WTC11 (cell line): ENCODE measurements around the gene KAT6B. TPM values are rescaled to one million over a fixed set of nuclear protein-coding genes. Genes with fewer than 3 reads are reported as not detected.

Experiments
- ATAC-seq: fragments of 200-7000 bp; cut with Tn5 transposase; 2 replicates; pipeline ENCODE4 v1.10.0; 2021; ENCODE audit warnings: mild to moderate bottlenecking, moderate library complexity
- CTCF ChIA-PET: fragments of 300-600 bp; sonication (Branson Sonifier 250); formaldehyde crosslinking; loops from one replicate; lab custom pipeline; 2021; ENCODE audit warnings: antibody characterized with exemption; lab: Charles Lee
- POLR2A ChIA-PET: fragments of 350-600 bp; sonication (Branson Sonifier 250); formaldehyde crosslinking; loops from one replicate; lab custom pipeline; 2021; ENCODE audit warnings: antibody characterized with exemption; lab: Charles Lee
- DNase-seq: peaks from one replicate; pipeline ENCODE4 v3.0.0; 2021; ENCODE audit warnings: low spot score
- H3K27ac Mint-ChIP-seq: 2 replicates; pipeline ENCODE4 v1.8.0; 2021; ENCODE audit warnings: mixed read lengths
- H3K27me3 Mint-ChIP-seq: 2 replicates; pipeline ENCODE4 v1.8.0; 2021; ENCODE audit warnings: low read depth, mild to moderate bottlenecking, moderate library complexity, mixed read lengths
- H3K36me3 Mint-ChIP-seq: 2 replicates; pipeline ENCODE4 v1.8.0; 2021; ENCODE audit warnings: mixed read lengths
- H3K4me1 Mint-ChIP-seq: 2 replicates; pipeline ENCODE4 v1.8.0; 2022; ENCODE audit warnings: mixed read lengths
- H3K4me3 Mint-ChIP-seq: 2 replicates; pipeline ENCODE4 v1.8.0; 2021; ENCODE audit warnings: mild to moderate bottlenecking, moderate library complexity, mixed read lengths
- H3K9me3 Mint-ChIP-seq: 2 replicates; pipeline ENCODE4 v1.8.0; 2021; ENCODE audit warnings: mixed read lengths
- ATF3 ChIP-seq: sonication (generic); formaldehyde crosslinking; conservative IDR thresholded peaks from 2 replicates; pipeline ENCODE4 v1.8.1; 2022; ENCODE audit warnings: mild to moderate bottlenecking, missing genetic modification reagents
- CBFB ChIP-seq: sonication (generic); formaldehyde crosslinking; IDR thresholded peaks from 2 replicates; pipeline ENCODE4 v1.8.1; 2022; ENCODE audit warnings: mild to moderate bottlenecking, low read depth, missing genetic modification reagents
- CREB1 ChIP-seq: sonication (generic); formaldehyde crosslinking; IDR thresholded peaks from 2 replicates; pipeline ENCODE4 v1.8.0; 2023; ENCODE audit warnings: mild to moderate bottlenecking, missing genetic modification reagents
- CREM ChIP-seq: sonication (generic); formaldehyde crosslinking; IDR thresholded peaks from 2 replicates; pipeline ENCODE4 v1.8.1; 2022; ENCODE audit warnings: mild to moderate bottlenecking, missing genetic modification reagents, moderate library complexity
- E2F4 ChIP-seq: sonication (generic); formaldehyde crosslinking; IDR thresholded peaks from 2 replicates; pipeline ENCODE4 v1.8.1; 2022; ENCODE audit warnings: low read depth, mild to moderate bottlenecking, moderate library complexity, missing genetic modification reagents, borderline replicate concordance
- EMX1 ChIP-seq: fragments of 250-450 bp; sonication (Bioruptor Pico); IDR thresholded peaks from 2 replicates; pipeline ENCODE4 v1.8.0; 2021; ENCODE audit warnings: mild to moderate bottlenecking
- HMGA2 ChIP-seq: fragments of 250-450 bp; sonication (Bioruptor Pico); IDR thresholded peaks from 2 replicates; pipeline ENCODE4 v1.4.0; 2021; ENCODE audit warnings: mild to moderate bottlenecking, moderate library complexity
- IRF1 ChIP-seq: sonication (generic); formaldehyde crosslinking; IDR thresholded peaks from 2 replicates; pipeline ENCODE4 v1.8.0; 2023; ENCODE audit warnings: missing genetic modification reagents
- IRF2 ChIP-seq: sonication (generic); formaldehyde crosslinking; IDR thresholded peaks from 2 replicates; pipeline ENCODE4 v1.8.0; 2022; ENCODE audit warnings: low read depth, missing genetic modification reagents, borderline replicate concordance
- KAT7 ChIP-seq: sonication (generic); formaldehyde crosslinking; IDR thresholded peaks from 2 replicates; pipeline ENCODE4 v1.8.1; 2023; ENCODE audit warnings: missing genetic modification reagents, mild to moderate bottlenecking, borderline replicate concordance
- OVOL2 ChIP-seq: fragments of 250-450 bp; sonication (Bioruptor Pico); IDR thresholded peaks from 2 replicates; pipeline ENCODE4 v1.9.0; 2021; ENCODE audit warnings: mild to moderate bottlenecking, borderline replicate concordance
- PRDM15 ChIP-seq: sonication (generic); formaldehyde crosslinking; IDR thresholded peaks from 2 replicates; pipeline ENCODE4 v1.8.0; 2022; ENCODE audit warnings: missing genetic modification reagents
- SMAD3 ChIP-seq: sonication (generic); formaldehyde crosslinking; IDR thresholded peaks from 2 replicates; pipeline ENCODE4 v1.8.0; 2022; ENCODE audit warnings: missing genetic modification reagents, mild to moderate bottlenecking, borderline replicate concordance
- STAT6 ChIP-seq: sonication (generic); formaldehyde crosslinking; conservative IDR thresholded peaks from 2 replicates; pipeline ENCODE4 v1.8.1; 2023; ENCODE audit warnings: mild to moderate bottlenecking, low read depth, missing genetic modification reagents, moderate library complexity
- ZBTB21 ChIP-seq: sonication (generic); formaldehyde crosslinking; IDR thresholded peaks from 2 replicates; pipeline ENCODE4 v1.8.1; 2023; ENCODE audit warnings: mild to moderate bottlenecking, missing genetic modification reagents, borderline replicate concordance
- ZMAT4 ChIP-seq: fragments of 250-450 bp; sonication (Bioruptor Pico); IDR thresholded peaks from 2 replicates; pipeline ENCODE4 v1.9.0; 2021; ENCODE audit warnings: mild to moderate bottlenecking
- ZNF232 ChIP-seq: sonication (generic); formaldehyde crosslinking; IDR thresholded peaks from 2 replicates; pipeline ENCODE4 v1.8.0; 2022; ENCODE audit warnings: mild to moderate bottlenecking, missing genetic modification reagents
- ZNF423 ChIP-seq: fragments of 250-450 bp; sonication (Bioruptor Pico); IDR thresholded peaks from 2 replicates; pipeline ENCODE4 v2.1.2; 2022; ENCODE audit warnings: mild to moderate bottlenecking, moderate library complexity
- ZNF532 ChIP-seq: fragments of 250-450 bp; sonication (Bioruptor Pico); IDR thresholded peaks from 2 replicates; pipeline ENCODE4 v1.9.0; 2021; ENCODE audit warnings: mild to moderate bottlenecking, borderline replicate concordance
- ZSCAN18 ChIP-seq: fragments of 250-450 bp; sonication (Bioruptor Pico); IDR thresholded peaks from 2 replicates; pipeline ENCODE4 v2.1.2; 2022; ENCODE audit warnings: mild to moderate bottlenecking, moderate library complexity
- total RNA-seq: library from RNA; stranded (reverse); gene quantifications from 3 replicates; pipeline ENCODE4 v1.2.3, GENCODE V29; 2021

Gene KAT6B
- total RNA-seq, 1 experiment from 2014 or later = 18.5 TPM

GRCh38 chr10:74960670-74961069, 134.3 kb downstream of the KAT6B start:
- TF ChIP-seq IRF2 (CRISPR knock-in tag) = no peak
- no peak for TF ChIP-seq ZBTB21 (CRISPR knock-in tag)
- TF ChIP-seq CREM = no peak
- no peak for TF ChIP-seq KAT7 (CRISPR knock-in tag)
- TF ChIP-seq CREB1 = no peak
- TF ChIP-seq OVOL2 (CRISPR knock-in tag) = no peak
- no peak for TF ChIP-seq ZNF423
- no peak for TF ChIP-seq STAT6 (CRISPR knock-in tag)
- TF ChIP-seq EMX1 (CRISPR knock-in tag) = no peak
- TF ChIP-seq CBFB = no peak
- TF ChIP-seq PRDM15 (CRISPR knock-in tag) = no peak
- TF ChIP-seq HMGA2 (CRISPR knock-in tag) = no peak
- TF ChIP-seq E2F4 (CRISPR knock-in tag) = no peak
- no peak for DNase-seq
- no peaks in the 10 kb centered on the region for H3K36me3 Mint-ChIP-seq
- H3K4me3 Mint-ChIP-seq = no peak overlapping the region
- H3K27ac Mint-ChIP-seq = no peak overlapping the region
- H3K4me1 Mint-ChIP-seq = peaks cover 10% of the 10 kb centered on the region
- no peaks in the 10 kb centered on the region for H3K9me3 Mint-ChIP-seq
- no peaks in the 10 kb centered on the region for H3K27me3 Mint-ChIP-seq
- ATAC-seq = no peak
- POLR2A ChIA-PET = no interaction called here
- CTCF ChIA-PET = no interaction called here

- H3K4me1 Mint-ChIP-seq = peaks cover 9% of the 10 kb centered on the region
- ATAC-seq (no peak), DNase-seq (no peak)
- peaks cover 7% of the 10 kb centered on the region for H3K9me3 Mint-ChIP-seq
- no peak overlapping the region for H3K27ac Mint-ChIP-seq
- no peak overlapping the region for H3K4me3 Mint-ChIP-seq
- POLR2A ChIA-PET = interaction anchor here (0.6 kb wide), 1 partner anchor 156 kb away, joined by 3 read pairs; no protein-coding TSS in a partner anchor
- CTCF ChIA-PET = no interaction called here
- 0 out of 2 replicates have a peak, but pooled peaks cover 3% of the 10 kb centered on the region for H3K36me3 Mint-ChIP-seq
- H3K27me3 Mint-ChIP-seq = no peaks in the 10 kb centered on the region
- no peak for TF ChIP-seq ZNF232 (CRISPR knock-in tag)
- TF ChIP-seq IRF2 (CRISPR knock-in tag) = no peak
- no peak for TF ChIP-seq SMAD3
- no peak for TF ChIP-seq ATF3 (CRISPR knock-in tag)
- TF ChIP-seq ZNF532 (CRISPR knock-in tag) = no peak
- TF ChIP-seq IRF1 (CRISPR knock-in tag) = no peak
- no peak for TF ChIP-seq ZSCAN18 (CRISPR knock-in tag)
- no peak for TF ChIP-seq ZMAT4 (CRISPR knock-in tag)
These were observed 136.1 kb downstream of the KAT6B start for GRCh38 chr10:74962517-74962916.
